Fibroblast of lung (primary cell): ENCODE data around the gene SPACDR. TPM values are rescaled to one million over a fixed set of nuclear protein-coding genes. Genes with fewer than 3 reads are reported as not detected.
A peak's percentile ranks its signal among the peaks of the same experiment; 100 is the strongest.

ENCODE experiments used
- DNase-seq, 2 donors: peaks; one replicate each; pipeline versions ENCODE4 v3.0.0 to v3.0.0-alpha.2; 2010; ENCODE audit warnings: low read depth in 2 of 2
- H2AFZ ChIP-seq: 2 replicates; pipeline ENCODE4 v1.5.1; 2012; ENCODE audit warnings: low read length, control low read depth, inconsistent platforms
- H3K27ac ChIP-seq: 2 replicates; pipeline ENCODE4 v1.5.1; 2011; ENCODE audit warnings: low read length, control low read depth; ENCODE audit not compliant: insufficient read depth
- H3K27me3 ChIP-seq: 2 replicates; pipeline ENCODE4 v1.5.1; 2011; ENCODE audit warnings: mild to moderate bottlenecking, low read length; ENCODE audit not compliant: control insufficient read depth, insufficient read depth
- H3K36me3 ChIP-seq: 2 replicates; pipeline ENCODE4 v1.5.1; 2011; ENCODE audit warnings: low read length; ENCODE audit not compliant: control insufficient read depth, insufficient read depth
- H3K4me1 ChIP-seq: 2 replicates; pipeline ENCODE4 v1.5.1; 2011; ENCODE audit warnings: low read length; ENCODE audit not compliant: control insufficient read depth, insufficient read depth; ENCODE audit errors: extremely low read depth
- H3K4me2 ChIP-seq: 2 replicates; pipeline ENCODE4 v1.5.1; 2011; ENCODE audit warnings: low read length, control low read depth; ENCODE audit not compliant: insufficient read depth; ENCODE audit errors: extremely low read depth
- H3K4me3 ChIP-seq, 4 experiments: fragments of 200-600 bp in 1 of 4; sonication (generic) in 1 of 4; replicated peaks in 1 of 4; 2 replicates each; pipeline ENCODE4 v1.5.1; 2011 to 2016; ENCODE audit warnings: low read length in 4 of 4, low read depth in 3 of 4, mild to moderate bottlenecking in 3 of 4, control low read depth in 2 of 4, inconsistent platforms in 1 of 4, mixed read lengths in 1 of 4; ENCODE audit not compliant: insufficient read depth in 1 of 4; ENCODE audit errors: control extremely low read depth in 1 of 4
- H3K79me2 ChIP-seq: 2 replicates; pipeline ENCODE4 v1.5.1; 2012; ENCODE audit warnings: mild to moderate bottlenecking, low read length, inconsistent platforms; ENCODE audit not compliant: control insufficient read depth, insufficient read depth
- H3K9ac ChIP-seq: 2 replicates; pipeline ENCODE4 v1.5.1; 2011; ENCODE audit warnings: mild to moderate bottlenecking, low read length, control low read depth; ENCODE audit not compliant: insufficient read depth
- H3K9me3 ChIP-seq: 2 replicates; pipeline ENCODE4 v1.5.1; 2012; ENCODE audit warnings: low read depth, low read length; ENCODE audit not compliant: control insufficient read depth, insufficient read depth
- H4K20me1 ChIP-seq: 2 replicates; pipeline ENCODE4 v1.5.1; 2011; ENCODE audit warnings: low read length; ENCODE audit not compliant: control insufficient read depth, insufficient read depth; ENCODE audit errors: extremely low read depth
- CTCF ChIP-seq, 2 donors: IDR thresholded peaks in 1 of 2; conservative IDR thresholded peaks in 1 of 2; 1 replicate in 1 of 2; 2 replicates in 1 of 2; pipeline ENCODE4 v1.5.1; 2011 to 2012; ENCODE audit warnings: low read length in 2 of 2, control low read depth in 1 of 2, inconsistent platforms in 1 of 2, low read depth in 1 of 2, mild to moderate bottlenecking in 1 of 2
- EZH2 ChIP-seq: IDR thresholded peaks from 2 replicates; pipeline ENCODE4 v1.5.1; 2012; ENCODE audit warnings: low read length, control low read depth, mild to moderate bottlenecking; ENCODE audit errors: missing control alignments
- polyA plus RNA-seq, 2 donors: library from polyadenylated mRNA; depleted of rRNA in 1 of 2; stranded (reverse) in 1 of 2; unstranded in 1 of 2; fragments of >200 nt; gene quantifications; 2 replicates each; pipeline ENCODE4 v1.2.1, GENCODE V29; 2011 to 2012; ENCODE audit warnings: missing spikeins in 1 of 2
- total RNA-seq: library from RNA; depleted of rRNA; stranded (reverse); fragments of >200 nt; gene quantifications from 2 replicates; pipeline ENCODE4 v1.2.1, GENCODE V29; 2014

SPACDR gene
- total and polyA plus RNA-seq, 2 donors (not counting 1 experiment from before 2014, with no cell fraction given) = 0.25 to 0.50 TPM

- no peaks in the 10 kb centered on the region for H3K4me1 ChIP-seq
- H3K4me3 ChIP-seq = no peak overlapping the region
- H3K79me2 ChIP-seq = no peaks in the 10 kb centered on the region
- H4K20me1 ChIP-seq = no peaks in the 10 kb centered on the region
- H3K9ac ChIP-seq = no peak overlapping the region
- no peak for DNase-seq
- H2AFZ ChIP-seq = no peak overlapping the region
- H3K9me3 ChIP-seq = no peaks in the 10 kb centered on the region
- TF ChIP-seq CTCF (conservative IDR thresholded peaks at IDR 0.05 in 1 of 2, IDR thresholded peaks at IDR 0.05 in 1 of 2; ENCODE audit: low read depth in 1 of 2, low read length in 2 of 2) (no peak), EZH2 (no peak)
- no peak overlapping the region for H3K4me2 ChIP-seq
- no peaks in the 10 kb centered on the region for H3K36me3 ChIP-seq
- H3K27me3 ChIP-seq = no peaks in the 10 kb centered on the region
- no peak overlapping the region for H3K27ac ChIP-seq
Observed at GRCh38 chr7:100489121-100489520, 25.1 kb upstream of the SPACDR start.

GRCh38 chr7:100488333-100489095, 24.5 kb upstream of the SPACDR start:
- no peaks in the 10 kb centered on the region for H3K9me3 ChIP-seq
- no peaks in the 10 kb centered on the region for H4K20me1 ChIP-seq
- no peak overlapping the region for H3K4me2 ChIP-seq
- H3K79me2 ChIP-seq = no peaks in the 10 kb centered on the region
- H3K4me3 ChIP-seq = no peak overlapping the region
- TF ChIP-seq EZH2 (no peak), CTCF (conservative IDR thresholded peaks at IDR 0.05 in 1 of 2, IDR thresholded peaks at IDR 0.05 in 1 of 2; ENCODE audit: low read depth in 1 of 2, low read length in 2 of 2) (no peak)
- no peak for DNase-seq
- H3K9ac ChIP-seq = no peak overlapping the region
- H3K27me3 ChIP-seq = no peaks in the 10 kb centered on the region
- no peak overlapping the region for H2AFZ ChIP-seq
- no peaks in the 10 kb centered on the region for H3K36me3 ChIP-seq
- H3K27ac ChIP-seq = no peak overlapping the region
- H3K4me1 ChIP-seq = no peaks in the 10 kb centered on the region

- Histone ChIP-seq H3K79me2 (no peaks in the 10 kb centered on the region), H3K9me3 (no peaks in the 10 kb centered on the region), H3K4me3 (no peak overlapping the region), H3K27me3 (no peaks in the 10 kb centered on the region), H3K9ac (no peak overlapping the region), H3K4me1 (peaks cover 4% of the 10 kb centered on the region), H4K20me1 (no peaks in the 10 kb centered on the region), H3K27ac (no peak overlapping the region), H2AFZ (no peak overlapping the region), H3K4me2 (no peak overlapping the region), H3K36me3 (no peaks in the 10 kb centered on the region)
- DNase-seq = peak in 1 of 2 donors; percentile 36
- TF ChIP-seq EZH2 (no peak), CTCF (conservative IDR thresholded peaks at IDR 0.05 in 1 of 2, IDR thresholded peaks at IDR 0.05 in 1 of 2; ENCODE audit: low read depth in 1 of 2, low read length in 2 of 2) (no peak)
Observed at GRCh38 chr7:100486753-100487446, 22.8 kb upstream of the SPACDR start.
